ENCODE results near the gene YPEL5.

Gene YPEL5

DNA sequence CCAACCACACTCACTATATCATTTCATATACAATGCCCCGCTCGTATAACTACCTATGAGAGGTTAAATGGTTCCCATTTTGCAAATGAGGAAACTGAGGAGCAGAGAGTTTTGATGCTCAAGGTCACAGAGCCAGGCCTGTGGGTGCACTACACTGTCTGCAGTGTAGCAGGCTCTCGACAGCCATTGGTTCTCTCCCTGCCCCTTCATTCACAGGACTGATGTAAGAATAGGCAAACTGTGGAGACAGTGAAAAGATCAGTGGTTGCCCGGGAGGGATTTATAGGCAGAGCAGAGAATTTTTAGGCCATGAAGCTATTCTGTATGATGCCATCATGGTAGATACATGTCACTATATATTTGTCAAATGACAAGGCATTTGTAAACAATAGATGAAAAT lies 45.5 kb downstream of the YPEL5 start:
- TF ChIP-seq, protein P1, sequence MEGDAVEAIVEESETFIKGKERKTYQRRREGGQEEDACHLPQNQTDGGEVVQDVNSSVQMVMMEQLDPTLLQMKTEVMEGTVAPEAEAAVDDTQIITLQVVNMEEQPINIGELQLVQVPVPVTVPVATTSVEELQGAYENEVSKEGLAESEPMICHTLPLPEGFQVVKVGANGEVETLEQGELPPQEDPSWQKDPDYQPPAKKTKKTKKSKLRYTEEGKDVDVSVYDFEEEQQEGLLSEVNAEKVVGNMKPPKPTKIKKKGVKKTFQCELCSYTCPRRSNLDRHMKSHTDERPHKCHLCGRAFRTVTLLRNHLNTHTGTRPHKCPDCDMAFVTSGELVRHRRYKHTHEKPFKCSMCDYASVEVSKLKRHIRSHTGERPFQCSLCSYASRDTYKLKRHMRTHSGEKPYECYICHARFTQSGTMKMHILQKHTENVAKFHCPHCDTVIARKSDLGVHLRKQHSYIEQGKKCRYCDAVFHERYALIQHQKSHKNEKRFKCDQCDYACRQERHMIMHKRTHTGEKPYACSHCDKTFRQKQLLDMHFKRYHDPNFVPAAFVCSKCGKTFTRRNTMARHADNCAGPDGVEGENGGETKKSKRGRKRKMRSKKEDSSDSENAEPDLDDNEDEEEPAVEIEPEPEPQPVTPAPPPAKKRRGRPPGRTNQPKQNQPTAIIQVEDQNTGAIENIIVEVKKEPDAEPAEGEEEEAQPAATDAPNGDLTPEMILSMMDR (IDR thresholded peaks at IDR 0.05; ENCODE audit: borderline replicate concordance, insufficient read depth, low read depth, low read length) = no peak

DNA sequence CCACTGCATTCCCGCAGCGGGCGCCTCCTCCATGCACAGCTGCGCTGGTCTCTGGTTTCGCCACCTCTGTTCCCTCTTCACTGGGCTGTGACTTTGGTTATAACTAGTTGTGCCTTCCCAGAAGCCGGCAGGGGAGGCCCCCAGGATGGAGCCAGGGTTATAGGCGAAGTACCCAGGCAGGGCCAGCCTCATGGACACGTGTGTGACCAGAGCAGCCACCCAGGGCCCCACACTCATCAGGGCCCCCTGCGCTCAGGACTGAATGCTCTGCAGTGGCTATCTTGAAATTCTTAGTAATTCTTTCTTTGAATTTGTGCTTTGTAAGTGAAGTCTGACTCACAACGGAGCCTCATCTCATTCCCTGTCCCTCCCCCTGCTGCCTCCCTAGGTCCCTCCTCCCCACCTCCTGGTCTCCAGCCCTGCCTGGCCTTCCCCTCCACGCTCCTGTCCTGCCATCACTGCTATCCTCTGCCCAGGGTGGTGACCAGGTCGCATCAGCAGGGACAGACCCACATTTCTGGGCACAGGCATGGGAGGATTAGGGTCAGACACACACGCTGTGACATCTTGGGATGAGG lies 46.4 kb downstream of the YPEL5 start:
- TF ChIP-seq, protein P1 (IDR thresholded peaks at IDR 0.05; ENCODE audit: borderline replicate concordance, insufficient read depth, low read depth, low read length) = no peak
- no peak overlapping the region for H3K4me3 ChIP-seq (ENCODE audit: low read depth, low read length)

More for the DNA sequence above, 45.5 kb downstream of the YPEL5 start:
- no peak overlapping the region for H3K4me3 ChIP-seq (ENCODE audit: low read depth, low read length)

DNA sequence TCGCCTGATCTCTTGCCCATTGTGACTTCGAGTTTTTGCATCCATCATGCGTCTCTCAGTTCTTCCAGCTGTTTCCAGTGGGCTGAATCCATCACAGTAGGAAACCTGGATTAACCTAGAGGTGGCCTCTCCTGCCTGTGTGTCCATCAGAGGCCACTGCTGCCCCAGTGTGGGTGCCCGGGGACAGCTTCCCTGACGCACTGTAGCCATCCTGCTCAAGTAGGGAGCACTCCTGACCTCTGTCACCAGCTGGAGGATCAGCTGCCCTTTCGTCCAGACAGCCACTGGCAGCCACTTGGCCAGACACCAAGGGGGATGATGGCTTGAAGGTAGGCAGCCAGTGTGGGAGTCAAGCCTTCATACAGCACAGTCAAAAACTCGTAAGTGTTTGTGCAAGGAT lies 47.6 kb downstream of the YPEL5 start:
- TF ChIP-seq, protein P1 (IDR thresholded peaks at IDR 0.05; ENCODE audit: borderline replicate concordance, insufficient read depth, low read depth, low read length) = no peak
- no peak overlapping the region for H3K4me3 ChIP-seq (ENCODE audit: low read depth, low read length)

DNA sequence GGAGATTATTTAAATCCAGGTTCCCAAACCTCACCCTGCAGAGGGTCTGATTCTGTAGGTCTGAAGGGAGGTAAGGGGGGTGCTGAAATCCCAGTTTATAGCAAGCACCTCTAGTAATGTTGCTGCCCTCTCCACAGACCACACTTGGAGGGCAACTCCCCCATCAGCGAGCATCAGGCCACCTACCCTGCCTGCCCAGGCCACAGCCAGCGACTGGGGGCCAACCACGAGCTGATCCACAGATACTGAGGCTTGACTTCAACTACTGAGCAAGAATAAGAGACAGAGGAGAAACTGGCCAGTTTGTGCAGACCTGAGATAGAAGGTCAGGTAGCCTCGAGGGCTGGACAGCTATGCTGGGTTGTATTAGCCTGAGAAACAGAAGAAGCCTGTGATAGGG lies 48.2 kb downstream of the YPEL5 start:
- no peak overlapping the region for H3K4me3 ChIP-seq (ENCODE audit: low read depth, low read length)
- TF ChIP-seq, protein P1 (IDR thresholded peaks at IDR 0.05; ENCODE audit: borderline replicate concordance, insufficient read depth, low read depth, low read length) = no peak

DNA sequence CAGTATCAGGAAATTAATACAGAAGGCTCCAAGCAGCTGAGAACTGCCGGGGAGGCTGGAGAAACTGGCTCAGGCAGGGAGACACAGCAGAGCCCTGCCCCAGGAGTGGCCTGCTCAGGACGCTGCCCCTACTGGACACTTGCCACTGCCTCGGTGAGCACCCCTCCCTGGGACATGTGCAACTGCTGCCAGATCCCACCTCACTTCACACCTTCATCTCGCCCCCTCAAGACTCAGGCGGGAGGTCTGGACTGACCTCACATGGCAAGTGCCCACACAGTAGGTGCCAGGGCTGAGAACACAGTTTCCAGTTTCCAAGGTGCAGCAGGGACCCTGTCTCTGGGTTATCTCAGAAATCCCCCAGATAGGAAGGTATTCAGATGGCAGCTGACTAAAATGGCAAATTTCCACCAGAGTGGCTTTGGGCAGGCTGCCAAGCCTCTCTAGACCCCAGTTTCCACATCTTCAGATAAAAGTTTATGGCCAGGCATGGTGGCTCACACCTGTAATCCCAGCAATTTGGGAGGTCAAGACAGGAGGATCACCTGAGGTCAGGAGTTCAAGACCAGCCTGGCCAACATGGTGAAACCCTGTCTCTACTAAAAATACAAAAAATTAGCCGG lies 50.9 kb downstream of the YPEL5 start:
- no peak overlapping the region for H3K4me3 ChIP-seq (ENCODE audit: low read depth, low read length)
- TF ChIP-seq, protein P1 (IDR thresholded peaks at IDR 0.05; ENCODE audit: borderline replicate concordance, insufficient read depth, low read depth, low read length) = no peak

DNA sequence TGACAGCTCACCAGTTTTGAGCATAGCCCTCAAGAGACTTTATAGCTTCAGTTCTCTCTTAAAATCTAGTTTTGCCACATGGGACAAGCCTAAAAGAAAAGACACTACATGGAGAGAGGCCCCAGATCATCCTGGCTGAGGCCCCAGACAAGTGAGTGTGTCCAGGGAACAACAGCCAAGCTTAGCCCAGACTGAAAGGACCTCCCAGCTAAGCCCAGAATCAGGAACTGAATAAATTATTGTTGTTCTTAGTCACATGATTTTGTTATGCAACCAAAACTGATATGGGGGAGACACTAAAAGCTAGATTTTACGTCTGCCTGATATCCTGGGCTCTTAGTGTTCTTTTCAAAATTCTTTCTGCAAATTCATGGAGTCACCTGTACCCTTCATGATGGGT lies 55.2 kb downstream of the YPEL5 start:
- TF ChIP-seq, protein P1 (IDR thresholded peaks at IDR 0.05; ENCODE audit: borderline replicate concordance, insufficient read depth, low read depth, low read length) = no peak

DNA sequence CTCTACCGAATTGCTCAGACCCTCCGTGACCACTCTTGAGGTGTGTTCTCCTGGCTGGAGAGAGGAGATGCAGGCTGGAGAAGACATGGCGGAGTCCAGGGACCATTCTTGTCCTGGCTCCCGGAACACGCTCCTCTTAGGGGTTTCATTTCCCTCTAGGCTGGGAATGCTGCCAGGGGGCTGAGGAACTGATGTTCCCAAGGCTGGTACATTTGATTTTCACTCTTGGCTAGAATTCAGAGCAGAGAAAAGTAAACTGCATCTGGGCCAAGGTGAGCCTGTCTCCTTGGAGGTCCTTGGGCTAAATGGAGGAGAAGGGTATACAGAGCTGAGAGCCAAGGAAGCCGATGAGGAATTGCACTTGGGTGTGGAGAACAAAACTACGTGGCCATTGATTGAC lies 56.3 kb downstream of the YPEL5 start:
- TF ChIP-seq, protein P1 (IDR thresholded peaks at IDR 0.05; ENCODE audit: borderline replicate concordance, insufficient read depth, low read depth, low read length) = no peak
- no peak overlapping the region for H3K4me3 ChIP-seq (ENCODE audit: low read depth, low read length)

More for the DNA sequence above, 55.2 kb downstream of the YPEL5 start:
- no peak overlapping the region for H3K4me3 ChIP-seq (ENCODE audit: low read depth, low read length)
